ENCODE measurements around the gene RGR.

DNA sequence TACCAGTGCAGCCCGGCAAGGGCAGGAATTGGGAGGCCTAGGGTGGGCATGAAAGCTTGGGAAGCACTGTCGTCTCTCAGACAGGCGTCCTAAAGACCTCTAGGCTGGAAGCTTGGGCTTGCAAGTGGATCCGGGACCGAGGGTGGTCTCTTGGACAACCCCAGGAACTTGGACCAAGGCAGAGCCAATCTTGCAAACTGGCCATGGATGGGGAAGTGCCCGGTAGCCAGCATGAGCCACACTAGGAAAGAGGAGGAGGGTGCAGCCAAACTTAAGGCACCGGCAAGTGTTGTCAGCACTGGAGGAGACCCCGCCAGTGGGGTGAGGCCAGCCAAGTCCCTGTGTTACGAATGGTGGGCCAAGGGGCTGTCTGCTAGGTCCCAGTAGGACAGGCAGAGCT is 28.0 kb upstream of the RGR start:
- TF ChIP-seq CTCF (IDR thresholded peaks at IDR 0.05), result no peak
- TF ChIP-seq POLR2A (IDR thresholded peaks at IDR 0.05), result no peak
